Measurements from ENCODE around the gene TEX12.
"Not testable (repeated sequence)": the region's sequence is repeated elsewhere in the genome, so short reads cannot be mapped to it uniquely, and the experiment has no call there.

Gene TEX12

GRCh38 chr11:112165049-112165448 is 2.1 kb upstream of the TEX12 start:
- DNase-seq = no peak

- no peak for DNase-seq
These were observed 610 bp upstream of the TEX12 start for GRCh38 chr11:112166562-112166961.

GRCh38 chr11:112172362-112172994 is 5.3 kb downstream of the TEX12 start:
- DNase-seq = no peak

GRCh38 chr11:112173152-112173551 is 6.0 kb downstream of the TEX12 start:
- DNase-seq = no peak

GRCh38 chr11:112174789-112175598 is 7.8 kb downstream of the TEX12 start, which contains the start of gene BCO2:
TSS of gene BCO2 (plus strand) at chr11:112175512. CDS start at chr11:112175602, 90 bp downstream.
- peak; percentile 39 for DNase-seq

GRCh38 chr11:112175599-112175952 is 8.4 kb downstream of the TEX12 start:
- no peak for DNase-seq

GRCh38 chr11:112176077-112176476 is 8.9 kb downstream of the TEX12 start:
- no peak for DNase-seq

GRCh38 chr11:112177589-112177988 is 10.4 kb downstream of the TEX12 start:
- DNase-seq = no peak

- DNase-seq = no peak
These were observed 11.3 kb downstream of the TEX12 start for GRCh38 chr11:112178428-112178827.

- no peak for DNase-seq
These were observed 11.8 kb downstream of the TEX12 start for GRCh38 chr11:112178936-112179335.

GRCh38 chr11:112179601-112180000 is 12.4 kb downstream of the TEX12 start:
- no peak for DNase-seq

GRCh38 chr11:112182867-112183266 is 15.7 kb downstream of the TEX12 start:
- no peak for DNase-seq

- no peak for DNase-seq
These were observed 18.7 kb downstream of the TEX12 start for GRCh38 chr11:112185883-112186282.

GRCh38 chr11:112186304-112186703 is 19.1 kb downstream of the TEX12 start:
- no peak for DNase-seq

- DNase-seq = not testable (repeated sequence)
These were observed 27.9 kb downstream of the TEX12 start for GRCh38 chr11:112195113-112195512.

GRCh38 chr11:112195951-112196351 is 28.8 kb downstream of the TEX12 start:
- no peak for DNase-seq

- no peak for DNase-seq
These were observed 29.4 kb downstream of the TEX12 start for GRCh38 chr11:112196519-112197087.

GRCh38 chr11:112199101-112199500 is 31.9 kb downstream of the TEX12 start:
- DNase-seq = not testable (repeated sequence)

- DNase-seq = no peak
These were observed 33.1 kb downstream of the TEX12 start for GRCh38 chr11:112200252-112200651.

GRCh38 chr11:112206071-112206470 is 38.9 kb downstream of the TEX12 start:
- no peak for DNase-seq

GRCh38 chr11:112210890-112211289 is 43.7 kb downstream of the TEX12 start:
- no peak for DNase-seq

- no peak for DNase-seq
These were observed 44.4 kb downstream of the TEX12 start for GRCh38 chr11:112211536-112211935.

GRCh38 chr11:112212290-112212689 is 45.1 kb downstream of the TEX12 start:
- DNase-seq = no peak

GRCh38 chr11:112212710-112213109 is 45.5 kb downstream of the TEX12 start:
- DNase-seq = no peak
